GM12878 (cell line): Measurements from ENCODE around the gene IFT88. TPM values are rescaled to one million over a fixed set of nuclear protein-coding genes. Genes with fewer than 3 reads are reported as not detected.

Experiments
- ATAC-seq: fragments of 200-7000 bp; cut with Tn5 transposase; 3 replicates; pipeline ENCODE4 v1.9.1; 2020; ENCODE audit warnings: mild to moderate bottlenecking, moderate library complexity
- BruUV-seq: library from RNA; stranded (reverse); fragments of 400-500 nt; replicated peaks from 2 replicates; lab custom pipeline; 2021; lab: Mats Ljungman, UMichigan
- CTCF ChIA-PET: fragments of 300-600 bp; sonication (Branson Sonifier 250); formaldehyde crosslinking; extraction: SDS; loops from one replicate; lab custom pipeline; 2021; ENCODE audit warnings: inconsistent platforms; lab: Yijun Ruan, JAX
- POLR2A ChIA-PET: fragments of 350-600 bp; formaldehyde crosslinking; extraction: SDS; loops from one replicate; lab custom pipeline; 2021; ENCODE audit warnings: inconsistent platforms; lab: Charles Lee
- RAD21 ChIA-PET: fragments of 300-600 bp; sonication (Branson Sonifier 250); formaldehyde crosslinking; loops from one replicate; lab custom pipeline; 2023; ENCODE audit warnings: antibody characterized with exemption; ENCODE audit not compliant: unreplicated experiment; lab: Charles Lee
- SMC1A ChIA-PET: fragments of 300-600 bp; sonication (Branson Sonifier 250); formaldehyde crosslinking; loops from one replicate; lab custom pipeline; 2023; ENCODE audit not compliant: unreplicated experiment, uncharacterized antibody; lab: Charles Lee
- DNase-seq: peaks from one replicate; pipeline ENCODE4 v3.0.0-alpha.2; 2011; ENCODE audit warnings: low read depth, low spot score
- FAIRE-seq: peaks from 3 replicates; lab custom pipeline; 2011; peaks lifted over from hg19 to GRCh38; lab: Jason Lieb, UNC
- H2AFZ ChIP-seq: 2 replicates; pipeline ENCODE4 v1.6.0; 2011; ENCODE audit warnings: low read depth, low read length, control low read depth; ENCODE audit not compliant: control insufficient read depth
- H3K27ac ChIP-seq: 2 replicates; pipeline ENCODE4 v1.5.1; 2011; ENCODE audit warnings: control low read depth; ENCODE audit not compliant: control insufficient read depth, insufficient read depth
- H3K27me3 ChIP-seq, 2 experiments: replicated peaks in 1 of 2; 2 replicates each; pipeline versions ENCODE4 v1.6.0 to v1.6.1; 2011; ENCODE audit warnings: low read length in 1 of 2; ENCODE audit not compliant: control insufficient read depth in 2 of 2, insufficient read depth in 2 of 2
- H3K36me3 ChIP-seq, 2 experiments: 2 replicates each; pipeline ENCODE4 v1.5.1; 2011; ENCODE audit warnings: low read length in 1 of 2; ENCODE audit not compliant: control insufficient read depth in 2 of 2, insufficient read depth in 2 of 2
- H3K4me1 ChIP-seq: 2 replicates; pipeline ENCODE4 v1.6.1; 2011; ENCODE audit warnings: mild to moderate bottlenecking, low read length, moderate library complexity, mixed read lengths; ENCODE audit not compliant: control insufficient read depth, insufficient read depth
- H3K4me2 ChIP-seq: 2 replicates; pipeline ENCODE4 v1.6.0; 2011; ENCODE audit warnings: control low read depth; ENCODE audit not compliant: control insufficient read depth, insufficient read depth
- H3K4me3 ChIP-seq: fragments of 200-600 bp; sonication (generic); 2 replicates; pipeline ENCODE4 v1.5.1; 2016
- H3K79me2 ChIP-seq: 2 replicates; pipeline ENCODE4 v1.6.0; 2011; ENCODE audit warnings: low read length; ENCODE audit not compliant: control insufficient read depth, insufficient read depth
- H3K9ac ChIP-seq: 2 replicates; pipeline ENCODE4 v1.8.0; 2011; ENCODE audit warnings: low read length, control low read depth, mixed read lengths; ENCODE audit not compliant: control insufficient read depth, insufficient read depth
- H3K9me3 ChIP-seq: replicated peaks from 3 replicates; pipeline ENCODE4 v1.5.1; 2011; ENCODE audit warnings: mild to moderate bottlenecking, low read length; ENCODE audit not compliant: control insufficient read depth, insufficient read depth
- H4K20me1 ChIP-seq: 2 replicates; pipeline ENCODE4 v1.6.0; 2011; ENCODE audit not compliant: control insufficient read depth, insufficient read depth
- CBX3 ChIP-seq: fragments of 200-600 bp; sonication (generic); IDR thresholded peaks from 2 replicates; pipeline ENCODE4 v1.6.1; 2016; ENCODE audit warnings: low read depth, borderline replicate concordance
- ESRRA ChIP-seq: IDR thresholded peaks from 2 replicates; pipeline ENCODE4 v1.6.1; 2012; ENCODE audit warnings: mild to moderate bottlenecking, low read length, improper control_type of control experiment
- HDAC6 ChIP-seq: fragments of 200-600 bp; sonication (generic); IDR thresholded peaks from one replicate; pipeline ENCODE4 v1.8.0; 2017; ENCODE audit warnings: antibody characterized with exemption; ENCODE audit not compliant: unreplicated experiment
- IRF4 ChIP-seq: IDR thresholded peaks from 2 replicates; pipeline ENCODE4 v1.6.1; 2011; ENCODE audit warnings: low read depth, low read length
- SIX5 ChIP-seq: IDR thresholded peaks from 2 replicates; pipeline ENCODE4 v1.6.1; 2011; ENCODE audit warnings: mild to moderate bottlenecking, low read depth, low read length, moderate library complexity; ENCODE audit not compliant: severe bottlenecking
- STAT3 ChIP-seq: IDR thresholded peaks from 2 replicates; pipeline ENCODE4 v1.6.1; 2011; ENCODE audit warnings: low read depth, low read length, improper control_type of control experiment
- SUZ12 ChIP-seq: fragments of 200-600 bp; sonication (generic); IDR thresholded peaks from one replicate; pipeline ENCODE4 v1.6.1; 2018; ENCODE audit warnings: antibody characterized with exemption, mild to moderate bottlenecking; ENCODE audit not compliant: unreplicated experiment
- ZSCAN29 ChIP-seq: fragments of 450-650 bp; IDR thresholded peaks from 2 replicates; pipeline ENCODE4 v1.6.1; 2017; ENCODE audit warnings: mild to moderate bottlenecking, moderate library complexity
- ZZZ3 ChIP-seq: IDR thresholded peaks from 2 replicates; pipeline ENCODE4 v1.6.1; 2011; ENCODE audit warnings: low read depth; ENCODE audit not compliant: control insufficient read depth, insufficient read length
- WGBS: methylation state at CpG from one replicate; pipeline ENCODE4 v1.1.6; 2016; ENCODE audit warnings: low lambda C conversion rate; ENCODE audit not compliant: insufficient replicate concordance, insufficient coverage; ENCODE audit errors: missing lambda C conversion rate; 5-methylcytosine and 5-hydroxymethylcytosine counted together
- in situ Hi-C: fragments of 300-500 bp; cut with MboI; formaldehyde crosslinking; loops from 9 replicates; pipeline ENCODE4 v1.14.3; 2018; ENCODE audit warnings: mixed read lengths
- intact Hi-C: fragments of 100-400 bp; cut with micrococcal nuclease; formaldehyde crosslinking; loops from one replicate; pipeline ENCODE4 v1.14.2; 2022; ENCODE audit not compliant: unreplicated experiment
- polyA plus RNA-seq, 11 experiments: library from polyadenylated mRNA; depleted of rRNA in 4 of 11; unstranded in 6 of 11; stranded (reverse) in 5 of 11; fragments of >200 nt; fragmentation: Nextera tagmentation in 4 of 11; fragmentation: Illumina TruSeq in 1 of 11; extraction: Ambion mirVana in 4 of 11; extraction: Trizol in 1 of 11; gene quantifications; 1 replicate in 1 of 11; 2 replicates in 10 of 11; pipeline versions ENCODE4 v1.2.1 to v1.2.3, GENCODE V29; 2011 to 2016; ENCODE audit warnings: inconsistent platforms in 2 of 11, missing spikeins in 2 of 11, low read depth in 1 of 11
- total RNA-seq, 4 experiments: library from RNA; depleted of rRNA in 3 of 4; stranded (reverse); fragments of >200 nt in 3 of 4; fragmentation: Illumina TruSeq in 1 of 4; extraction: Trizol in 1 of 4; gene quantifications; 2 replicates each; pipeline versions ENCODE4 v1.2.1 to v1.2.3, GENCODE V29; 2013 to 2021
- TF ChIP-seq, protein P1 (sequence below): fragments of 450-650 bp; formaldehyde crosslinking; IDR thresholded peaks from 2 replicates; pipeline ENCODE4 v1.4.0; 2020; ENCODE audit warnings: mild to moderate bottlenecking, moderate library complexity
- TF ChIP-seq, protein P2 (sequence below): fragments of 450-650 bp; IDR thresholded peaks from 2 replicates; pipeline ENCODE4 v1.6.1; 2014; ENCODE audit warnings: mild to moderate bottlenecking
- TF ChIP-seq, protein P3 (sequence below): IDR thresholded peaks from 2 replicates; pipeline ENCODE4 v1.6.1; 2012; ENCODE audit warnings: low read depth, low read length, improper control_type of control experiment
- TF ChIP-seq, protein P4 (sequence below): IDR thresholded peaks from 2 replicates; pipeline ENCODE4 v1.6.1; 2011; ENCODE audit warnings: low read depth, low read length, improper control_type of control experiment, borderline replicate concordance
- TF ChIP-seq, protein P5 (sequence below): fragments of 450-650 bp; formaldehyde crosslinking; IDR thresholded peaks from 2 replicates; pipeline ENCODE4 v1.4.0; 2022; ENCODE audit warnings: mild to moderate bottlenecking, moderate library complexity

IFT88 gene
- total and polyA plus RNA-seq, 10 of the 15 experiments (the other 5 are each of a cell fraction or from before 2014, with no cell fraction given), result 2.9 to 5.6 (median 4.1) TPM

DNA sequence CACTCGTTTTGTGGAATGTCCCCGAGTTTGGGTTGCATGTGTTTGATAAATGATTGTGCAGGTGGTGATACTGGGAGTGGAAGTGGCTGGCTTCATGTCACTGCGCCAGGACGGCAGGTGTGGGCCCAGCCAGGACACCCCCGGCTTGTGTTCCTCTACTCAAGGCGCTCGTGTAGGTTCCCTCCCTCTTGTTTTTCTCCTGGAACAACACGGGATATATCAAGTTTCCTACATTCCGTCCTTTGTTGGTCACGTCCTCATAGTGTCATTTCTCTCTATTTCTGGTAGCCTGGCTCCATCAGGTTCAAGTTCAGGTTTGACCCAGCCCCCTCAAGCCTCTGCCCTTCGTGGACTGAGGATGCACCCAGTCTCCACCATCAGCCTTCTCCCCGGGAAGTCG lies 152.8 kb downstream of the IFT88 start:
- CTCF ChIA-PET, result no interaction called here
- SMC1A ChIA-PET, result no interaction called here
- Histone ChIP-seq H3K27ac (no peak overlapping the region), H4K20me1 (no peaks in the 10 kb centered on the region), H3K36me3 (no peaks in the 10 kb centered on the region), H3K27me3 (peaks cover 0 to 3% of the 10 kb centered on the region in 2 experiments; a peak in 3 of 4 replicates), H3K4me3 (no peak overlapping the region), H2AFZ (no peak overlapping the region), H3K79me2 (no peaks in the 10 kb centered on the region), H3K4me1 (no peaks in the 10 kb centered on the region), H3K4me2 (no peak overlapping the region), H3K9ac (no peak overlapping the region), H3K9me3 (no peaks in the 10 kb centered on the region)
- WGBS, result 71% methylated on average over 13 of the region's 13 CpGs
- FAIRE-seq (no peak), DNase-seq (no peak), ATAC-seq (no peak)
- no TSS peak for BruUV-seq
- RAD21 ChIA-PET, result no interaction called here
- POLR2A ChIA-PET, result no interaction called here
- in situ Hi-C loops, result no loop called here
- intact Hi-C loops, result no loop called here
- TF ChIP-seq, protein P1, sequence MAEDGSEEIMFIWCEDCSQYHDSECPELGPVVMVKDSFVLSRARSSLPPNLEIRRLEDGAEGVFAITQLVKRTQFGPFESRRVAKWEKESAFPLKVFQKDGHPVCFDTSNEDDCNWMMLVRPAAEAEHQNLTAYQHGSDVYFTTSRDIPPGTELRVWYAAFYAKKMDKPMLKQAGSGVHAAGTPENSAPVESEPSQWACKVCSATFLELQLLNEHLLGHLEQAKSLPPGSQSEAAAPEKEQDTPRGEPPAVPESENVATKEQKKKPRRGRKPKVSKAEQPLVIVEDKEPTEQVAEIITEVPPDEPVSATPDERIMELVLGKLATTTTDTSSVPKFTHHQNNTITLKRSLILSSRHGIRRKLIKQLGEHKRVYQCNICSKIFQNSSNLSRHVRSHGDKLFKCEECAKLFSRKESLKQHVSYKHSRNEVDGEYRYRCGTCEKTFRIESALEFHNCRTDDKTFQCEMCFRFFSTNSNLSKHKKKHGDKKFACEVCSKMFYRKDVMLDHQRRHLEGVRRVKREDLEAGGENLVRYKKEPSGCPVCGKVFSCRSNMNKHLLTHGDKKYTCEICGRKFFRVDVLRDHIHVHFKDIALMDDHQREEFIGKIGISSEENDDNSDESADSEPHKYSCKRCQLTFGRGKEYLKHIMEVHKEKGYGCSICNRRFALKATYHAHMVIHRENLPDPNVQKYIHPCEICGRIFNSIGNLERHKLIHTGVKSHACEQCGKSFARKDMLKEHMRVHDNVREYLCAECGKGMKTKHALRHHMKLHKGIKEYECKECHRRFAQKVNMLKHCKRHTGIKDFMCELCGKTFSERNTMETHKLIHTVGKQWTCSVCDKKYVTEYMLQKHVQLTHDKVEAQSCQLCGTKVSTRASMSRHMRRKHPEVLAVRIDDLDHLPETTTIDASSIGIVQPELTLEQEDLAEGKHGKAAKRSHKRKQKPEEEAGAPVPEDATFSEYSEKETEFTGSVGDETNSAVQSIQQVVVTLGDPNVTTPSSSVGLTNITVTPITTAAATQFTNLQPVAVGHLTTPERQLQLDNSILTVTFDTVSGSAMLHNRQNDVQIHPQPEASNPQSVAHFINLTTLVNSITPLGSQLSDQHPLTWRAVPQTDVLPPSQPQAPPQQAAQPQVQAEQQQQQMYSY (CRISPR knock-in tag), result no peak
- TF ChIP-seq SUZ12 (no peak), CBX3 (no peak), HDAC6 (no peak), ZSCAN29 (no peak), STAT3 (no peak), SIX5 (no peak), ZZZ3 (no peak), IRF4 (no peak), ESRRA (no peak)
- TF ChIP-seq, protein P2, sequence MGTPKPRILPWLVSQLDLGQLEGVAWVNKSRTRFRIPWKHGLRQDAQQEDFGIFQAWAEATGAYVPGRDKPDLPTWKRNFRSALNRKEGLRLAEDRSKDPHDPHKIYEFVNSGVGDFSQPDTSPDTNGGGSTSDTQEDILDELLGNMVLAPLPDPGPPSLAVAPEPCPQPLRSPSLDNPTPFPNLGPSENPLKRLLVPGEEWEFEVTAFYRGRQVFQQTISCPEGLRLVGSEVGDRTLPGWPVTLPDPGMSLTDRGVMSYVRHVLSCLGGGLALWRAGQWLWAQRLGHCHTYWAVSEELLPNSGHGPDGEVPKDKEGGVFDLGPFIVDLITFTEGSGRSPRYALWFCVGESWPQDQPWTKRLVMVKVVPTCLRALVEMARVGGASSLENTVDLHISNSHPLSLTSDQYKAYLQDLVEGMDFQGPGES, result no peak
- TF ChIP-seq, protein P3, sequence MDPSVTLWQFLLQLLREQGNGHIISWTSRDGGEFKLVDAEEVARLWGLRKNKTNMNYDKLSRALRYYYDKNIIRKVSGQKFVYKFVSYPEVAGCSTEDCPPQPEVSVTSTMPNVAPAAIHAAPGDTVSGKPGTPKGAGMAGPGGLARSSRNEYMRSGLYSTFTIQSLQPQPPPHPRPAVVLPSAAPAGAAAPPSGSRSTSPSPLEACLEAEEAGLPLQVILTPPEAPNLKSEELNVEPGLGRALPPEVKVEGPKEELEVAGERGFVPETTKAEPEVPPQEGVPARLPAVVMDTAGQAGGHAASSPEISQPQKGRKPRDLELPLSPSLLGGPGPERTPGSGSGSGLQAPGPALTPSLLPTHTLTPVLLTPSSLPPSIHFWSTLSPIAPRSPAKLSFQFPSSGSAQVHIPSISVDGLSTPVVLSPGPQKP, result no peak
- TF ChIP-seq, protein P4, sequence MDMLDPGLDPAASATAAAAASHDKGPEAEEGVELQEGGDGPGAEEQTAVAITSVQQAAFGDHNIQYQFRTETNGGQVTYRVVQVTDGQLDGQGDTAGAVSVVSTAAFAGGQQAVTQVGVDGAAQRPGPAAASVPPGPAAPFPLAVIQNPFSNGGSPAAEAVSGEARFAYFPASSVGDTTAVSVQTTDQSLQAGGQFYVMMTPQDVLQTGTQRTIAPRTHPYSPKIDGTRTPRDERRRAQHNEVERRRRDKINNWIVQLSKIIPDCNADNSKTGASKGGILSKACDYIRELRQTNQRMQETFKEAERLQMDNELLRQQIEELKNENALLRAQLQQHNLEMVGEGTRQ, result no peak
- TF ChIP-seq, protein P5, sequence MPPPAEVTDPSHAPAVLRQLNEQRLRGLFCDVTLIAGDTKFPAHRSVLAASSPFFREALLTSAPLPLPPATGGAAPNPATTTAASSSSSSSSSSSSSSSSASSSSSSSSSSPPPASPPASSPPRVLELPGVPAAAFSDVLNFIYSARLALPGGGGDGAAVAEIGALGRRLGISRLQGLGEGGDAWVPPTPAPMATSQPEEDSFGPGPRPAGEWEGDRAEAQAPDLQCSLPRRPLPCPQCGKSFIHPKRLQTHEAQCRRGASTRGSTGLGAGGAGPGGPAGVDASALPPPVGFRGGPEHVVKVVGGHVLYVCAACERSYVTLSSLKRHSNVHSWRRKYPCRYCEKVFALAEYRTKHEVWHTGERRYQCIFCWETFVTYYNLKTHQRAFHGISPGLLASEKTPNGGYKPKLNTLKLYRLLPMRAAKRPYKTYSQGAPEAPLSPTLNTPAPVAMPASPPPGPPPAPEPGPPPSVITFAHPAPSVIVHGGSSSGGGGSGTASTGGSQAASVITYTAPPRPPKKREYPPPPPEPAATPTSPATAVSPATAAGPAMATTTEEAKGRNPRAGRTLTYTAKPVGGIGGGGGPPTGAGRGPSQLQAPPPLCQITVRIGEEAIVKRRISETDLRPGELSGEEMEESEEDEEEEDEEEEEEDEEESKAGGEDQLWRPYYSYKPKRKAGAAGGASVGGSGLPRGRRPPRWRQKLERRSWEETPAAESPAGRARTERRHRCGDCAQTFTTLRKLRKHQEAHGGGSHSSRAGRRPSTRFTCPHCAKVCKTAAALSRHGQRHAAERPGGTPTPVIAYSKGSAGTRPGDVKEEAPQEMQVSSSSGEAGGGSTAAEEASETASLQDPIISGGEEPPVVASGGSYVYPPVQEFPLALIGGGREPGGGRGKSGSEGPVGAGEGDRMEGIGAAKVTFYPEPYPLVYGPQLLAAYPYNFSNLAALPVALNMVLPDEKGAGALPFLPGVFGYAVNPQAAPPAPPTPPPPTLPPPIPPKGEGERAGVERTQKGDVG (CRISPR knock-in tag), result no peak
